Measurements from ENCODE around the gene DCAKD. TPM values are rescaled to one million over a fixed set of nuclear protein-coding genes. Genes with fewer than 3 reads are reported as not detected.

DCAKD gene
- total RNA-seq, 1 experiment from 2014 or later, result 48.3 TPM

DNA sequence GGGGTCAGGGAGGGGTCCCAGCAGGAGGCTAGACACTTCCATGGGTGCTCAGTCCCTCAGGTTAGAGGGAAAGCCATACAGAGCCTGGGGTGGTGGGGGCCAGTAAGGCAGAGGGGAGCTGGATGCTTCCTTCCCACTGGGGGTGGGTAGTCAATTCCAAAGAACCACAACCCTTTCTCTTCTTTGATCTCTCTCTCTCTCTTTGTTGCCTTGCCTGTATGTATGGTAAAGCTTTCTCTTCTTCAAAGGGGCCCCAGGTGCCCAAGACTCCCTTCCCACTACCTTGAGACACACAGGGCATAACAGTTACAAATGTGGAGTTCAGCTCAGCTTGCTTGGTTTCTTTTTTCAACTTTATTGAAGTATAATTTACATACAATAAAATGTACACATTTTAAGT lies 52.8 kb downstream of the DCAKD start:
- no peak overlapping the region for H3K18ac ChIP-seq (ENCODE audit: insufficient read length, low read depth, low read length)
- H2BK120ac ChIP-seq (ENCODE audit: low read depth, low read length, poor library complexity, severe bottlenecking), result no peak overlapping the region
- DNase-seq, result no peak
- no peak overlapping the region for H3K23ac ChIP-seq (ENCODE audit: insufficient read length, low read depth, low read length)
- no peak overlapping the region for H4K91ac ChIP-seq (ENCODE audit: insufficient read length, low read depth, low read length)
- H2AFZ ChIP-seq (ENCODE audit: low read length), result no peak overlapping the region
- H3K4me3 Mint-ChIP-seq, result no peak overlapping the region
- H3K9me3 ChIP-seq (ENCODE audit: control insufficient read depth, low read depth, low read length), result no peaks in the 10 kb centered on the region
- no peak overlapping the region for H2BK15ac ChIP-seq (ENCODE audit: low read depth, low read length)
- peaks cover 7 to 11% of the 10 kb centered on the region in 2 experiments; a peak in 4 of 5 replicates for H3K9me3 Mint-ChIP-seq
- peaks cover 35% of the 10 kb centered on the region for H3K27me3 Mint-ChIP-seq (ENCODE audit: low read depth)
- H3K79me1 ChIP-seq (ENCODE audit: insufficient read depth, low read depth, low read length, poor library complexity, severe bottlenecking), result no peaks in the 10 kb centered on the region
- no peak overlapping the region for H3K56ac ChIP-seq (ENCODE audit: insufficient read length, low read depth, low read length)
- no peak overlapping the region for H3T11ph ChIP-seq (ENCODE audit: low read length)
- no peak overlapping the region for H2AK5ac ChIP-seq (ENCODE audit: insufficient read length, low read length)
- no peak overlapping the region for H2BK12ac ChIP-seq (ENCODE audit: insufficient read length, low read depth, low read length)
- no peak overlapping the region for H3K4me2 ChIP-seq (ENCODE audit: insufficient read depth, insufficient read length, low read length)
- H3K27me3 ChIP-seq (ENCODE audit: insufficient read depth, low read length), result no peaks in the 10 kb centered on the region; the same call in 1 of the 2 replicates
- no peaks in the 10 kb centered on the region for H4K20me1 ChIP-seq (ENCODE audit: control insufficient read depth, insufficient read depth, insufficient read length)
- no peak overlapping the region for H2BK20ac ChIP-seq (ENCODE audit: low read depth, low read length, poor library complexity, severe bottlenecking)
- H3K4me1 Mint-ChIP-seq, result peaks cover 17 to 25% of the 10 kb centered on the region in 2 experiments
- no peaks in the 10 kb centered on the region for H3K79me2 ChIP-seq (ENCODE audit: insufficient read depth, low read length)
- no peak overlapping the region for H4K5ac ChIP-seq (ENCODE audit: insufficient read length, low read depth, low read length)
- no peak overlapping the region for H3K4ac ChIP-seq (ENCODE audit: low read depth, low read length)
- no peaks in the 10 kb centered on the region; a peak in 2 of 7 replicates for H3K36me3 Mint-ChIP-seq (ENCODE audit: insufficient read depth in 1 of 3, low read depth in 3 of 3)
- H2BK5ac ChIP-seq (ENCODE audit: insufficient read length, low read length), result no peak overlapping the region
- no peak overlapping the region for H3K27ac ChIP-seq (ENCODE audit: insufficient read length, low read depth, low read length)
- no peak overlapping the region for H3K27ac Mint-ChIP-seq
- H3K14ac ChIP-seq (ENCODE audit: insufficient read depth, low read length), result no peak overlapping the region
- no peak overlapping the region for H3K9ac ChIP-seq (ENCODE audit: extremely low read depth, insufficient read length, low read length)
- H4K8ac ChIP-seq (replicated peaks; ENCODE audit: insufficient read length, low read depth, low read length), result no peak overlapping the region
- H3K23me2 ChIP-seq (ENCODE audit: insufficient read length, low read depth, low read length, poor library complexity, severe bottlenecking), result no peaks in the 10 kb centered on the region
- TF ChIP-seq, protein P1, sequence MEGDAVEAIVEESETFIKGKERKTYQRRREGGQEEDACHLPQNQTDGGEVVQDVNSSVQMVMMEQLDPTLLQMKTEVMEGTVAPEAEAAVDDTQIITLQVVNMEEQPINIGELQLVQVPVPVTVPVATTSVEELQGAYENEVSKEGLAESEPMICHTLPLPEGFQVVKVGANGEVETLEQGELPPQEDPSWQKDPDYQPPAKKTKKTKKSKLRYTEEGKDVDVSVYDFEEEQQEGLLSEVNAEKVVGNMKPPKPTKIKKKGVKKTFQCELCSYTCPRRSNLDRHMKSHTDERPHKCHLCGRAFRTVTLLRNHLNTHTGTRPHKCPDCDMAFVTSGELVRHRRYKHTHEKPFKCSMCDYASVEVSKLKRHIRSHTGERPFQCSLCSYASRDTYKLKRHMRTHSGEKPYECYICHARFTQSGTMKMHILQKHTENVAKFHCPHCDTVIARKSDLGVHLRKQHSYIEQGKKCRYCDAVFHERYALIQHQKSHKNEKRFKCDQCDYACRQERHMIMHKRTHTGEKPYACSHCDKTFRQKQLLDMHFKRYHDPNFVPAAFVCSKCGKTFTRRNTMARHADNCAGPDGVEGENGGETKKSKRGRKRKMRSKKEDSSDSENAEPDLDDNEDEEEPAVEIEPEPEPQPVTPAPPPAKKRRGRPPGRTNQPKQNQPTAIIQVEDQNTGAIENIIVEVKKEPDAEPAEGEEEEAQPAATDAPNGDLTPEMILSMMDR (conservative IDR thresholded peaks at IDR 0.05), result no peak
- peaks cover 3% of the 10 kb centered on the region; the same call in 1 of the 2 replicates for H3K4me1 ChIP-seq (ENCODE audit: insufficient read depth, low read length)

All from H9 (cell line).